Smooth muscle cell (in vitro differentiated cells): ENCODE results near the gene GPC3. TPM values are rescaled to one million over a fixed set of nuclear protein-coding genes. Genes with fewer than 3 reads are reported as not detected.

Experiments
- DNase-seq: peaks from one replicate; lab custom pipeline; 2025; ENCODE audit not compliant: unreplicated experiment; lab: John Stamatoyannopoulos, UW
- H2AFZ ChIP-seq: fragments of 200-600 bp; sonication (generic); 2 replicates; pipeline ENCODE4 v1.6.0; 2016; ENCODE audit warnings: antibody characterized with exemption, low read depth, mild to moderate bottlenecking
- H3F3A ChIP-seq: fragments of 200-600 bp; sonication (generic); 2 replicates; pipeline ENCODE4 v1.6.0; 2017; ENCODE audit warnings: antibody characterized with exemption, low read depth
- H3K27ac ChIP-seq: fragments of 200-600 bp; sonication (generic); 2 replicates; pipeline ENCODE4 v1.5.1; 2016; ENCODE audit warnings: low read depth, mild to moderate bottlenecking
- H3K27me3 ChIP-seq: fragments of 200-600 bp; sonication (generic); 2 replicates; pipeline ENCODE4 v1.6.1; 2016; ENCODE audit warnings: low read depth, mild to moderate bottlenecking
- H3K36me3 ChIP-seq: fragments of 200-600 bp; sonication (generic); 2 replicates; pipeline ENCODE4 v1.5.1; 2016; ENCODE audit warnings: low read depth
- H3K4me1 ChIP-seq: fragments of 200-600 bp; sonication (generic); 2 replicates; pipeline ENCODE4 v1.5.1; 2016; ENCODE audit warnings: low read depth
- H3K4me2 ChIP-seq: fragments of 200-600 bp; sonication (generic); 2 replicates; pipeline ENCODE4 v1.6.0; 2016; ENCODE audit warnings: mild to moderate bottlenecking
- H3K4me3 ChIP-seq: fragments of 200-600 bp; sonication (generic); 2 replicates; pipeline ENCODE4 v1.5.1; 2016; ENCODE audit warnings: mild to moderate bottlenecking
- H3K79me2 ChIP-seq: fragments of 200-600 bp; sonication (generic); 2 replicates; pipeline ENCODE4 v1.6.0; 2016; ENCODE audit warnings: low read depth, mild to moderate bottlenecking
- H3K9ac ChIP-seq: fragments of 200-600 bp; sonication (generic); 2 replicates; pipeline ENCODE4 v1.6.0; 2016; ENCODE audit warnings: low read depth
- H3K9me3 ChIP-seq: fragments of 200-600 bp; sonication (generic); replicated peaks from 2 replicates; pipeline ENCODE4 v1.5.1; 2016; ENCODE audit warnings: low read depth
- H4K20me1 ChIP-seq: fragments of 200-600 bp; sonication (generic); 2 replicates; pipeline ENCODE4 v1.6.0; 2016; ENCODE audit warnings: low read depth
- CTCF ChIP-seq: fragments of 200-600 bp; sonication (generic); IDR thresholded peaks from 2 replicates; pipeline ENCODE4 v1.5.1; 2017; ENCODE audit warnings: borderline replicate concordance, mild to moderate bottlenecking, antibody characterized with exemption; ENCODE audit not compliant: insufficient read depth, poor library complexity, severe bottlenecking
- WGBS: methylation state at CpG from one replicate; pipeline ENCODE4 v1.1.7; 2016; ENCODE audit warnings: low lambda C conversion rate; 5-methylcytosine and 5-hydroxymethylcytosine counted together
- polyA plus RNA-seq: library from polyadenylated mRNA; unstranded; fragments of >200 nt; fragmentation: Nextera tagmentation; extraction: Ambion mirVana; gene quantifications from 2 replicates; pipeline ENCODE4 v1.2.1, GENCODE V29; 2016
- total RNA-seq: library from RNA; depleted of rRNA; stranded (reverse); fragments of >200 nt; gene quantifications from 2 replicates; pipeline ENCODE4 v1.2.3, GENCODE V29; 2014

The GPC3 gene
- total and polyA plus RNA-seq, 2 experiments from 2014 or later, result 120 to 191 TPM

DNA sequence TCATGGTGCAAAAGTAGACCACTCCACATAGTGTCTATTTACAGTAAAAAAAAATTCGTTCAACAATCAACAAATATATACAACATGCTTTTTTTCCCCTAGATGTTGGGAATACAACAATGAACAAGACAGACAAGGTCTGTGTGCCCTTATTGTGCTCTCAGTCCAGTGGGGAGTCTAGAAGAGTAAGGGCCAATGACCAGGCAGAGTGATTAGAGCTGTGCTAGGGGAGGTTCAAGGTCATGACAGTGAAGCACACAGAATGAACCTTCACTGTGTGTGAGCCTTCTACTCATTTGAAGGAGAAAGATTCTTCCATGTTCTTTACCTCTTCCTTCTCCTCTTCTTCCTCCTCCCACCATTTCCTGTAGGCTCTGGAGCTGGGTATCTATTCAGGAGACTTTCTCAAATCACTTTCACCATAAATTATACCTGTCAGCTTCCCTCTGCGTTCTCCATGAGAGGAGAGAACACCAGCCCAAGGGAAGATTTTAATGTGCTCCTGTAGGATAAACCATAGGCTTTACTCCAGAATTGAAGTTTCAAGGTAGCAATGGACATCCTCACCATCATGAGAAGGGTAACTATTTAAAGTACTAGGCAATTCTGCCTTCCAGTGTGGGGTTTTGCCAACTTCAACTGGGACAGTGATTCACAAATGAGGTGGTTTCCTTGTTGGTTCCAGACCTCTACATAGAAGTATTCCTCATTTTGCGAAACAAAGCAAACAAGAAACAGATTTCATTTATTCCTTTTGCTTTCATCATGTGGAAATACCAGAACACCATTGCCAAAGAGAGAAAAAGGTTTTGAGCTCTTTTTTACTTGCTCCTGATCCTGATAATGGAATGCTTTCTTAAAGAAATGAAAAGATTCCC lies 323.2 kb downstream of the GPC3 start:
- no peaks in the 10 kb centered on the region for H3K9me3 ChIP-seq
- no peak for TF ChIP-seq CTCF
- H3K9ac ChIP-seq, result no peak overlapping the region
- H4K20me1 ChIP-seq, result no peaks in the 10 kb centered on the region
- no peaks in the 10 kb centered on the region for H3K79me2 ChIP-seq
- H3K4me1 ChIP-seq, result no peaks in the 10 kb centered on the region
- no peak overlapping the region for H3K4me3 ChIP-seq
- WGBS, result 68% methylated on average over 3 of the region's 3 CpGs
- no peak for DNase-seq
- H3K27me3 ChIP-seq, result no peaks in the 10 kb centered on the region
- H3K27ac ChIP-seq, result no peak overlapping the region
- H3K4me2 ChIP-seq, result no peak overlapping the region
- no peak overlapping the region for H2AFZ ChIP-seq
- H3K36me3 ChIP-seq, result no peaks in the 10 kb centered on the region
- H3F3A ChIP-seq, result no peaks in the 10 kb centered on the region

GRCh38 chrX:133660281-133660680 lies 325.1 kb downstream of the GPC3 start:
- Histone ChIP-seq H3K79me2 (no peaks in the 10 kb centered on the region), H3K27ac (no peak overlapping the region), H3K9ac (no peak overlapping the region), H3K27me3 (no peaks in the 10 kb centered on the region), H3K9me3 (no peaks in the 10 kb centered on the region), H3F3A (no peaks in the 10 kb centered on the region), H2AFZ (no peak overlapping the region), H3K4me2 (no peak overlapping the region), H3K36me3 (no peaks in the 10 kb centered on the region), H3K4me1 (no peaks in the 10 kb centered on the region), H3K4me3 (no peak overlapping the region), H4K20me1 (no peaks in the 10 kb centered on the region)
- DNase-seq, result no peak
- TF ChIP-seq CTCF, result no peak

GRCh38 chrX:133658293-133658911 lies 327.0 kb downstream of the GPC3 start:
- Histone ChIP-seq H3K27me3 (no peaks in the 10 kb centered on the region), H3K4me2 (no peak overlapping the region), H3K4me3 (no peak overlapping the region), H3F3A (no peaks in the 10 kb centered on the region), H3K27ac (no peak overlapping the region), H4K20me1 (no peaks in the 10 kb centered on the region), H3K4me1 (peaks cover 5% of the 10 kb centered on the region), H3K9me3 (no peaks in the 10 kb centered on the region), H3K79me2 (no peaks in the 10 kb centered on the region), H3K36me3 (no peaks in the 10 kb centered on the region), H3K9ac (no peak overlapping the region), H2AFZ (no peak overlapping the region)
- no peak for TF ChIP-seq CTCF
- WGBS, result 67% methylated on average over 3 of the region's 3 CpGs
- no peak for DNase-seq
